Measurements from ENCODE around the gene RBBP5. TPM values are rescaled to one million over a fixed set of nuclear protein-coding genes. Genes with fewer than 3 reads are reported as not detected.

Gene RBBP5
- total RNA-seq, 6 experiments from 2014 or later, result 13.6 to 16.2 (median 15.8) TPM

DNA sequence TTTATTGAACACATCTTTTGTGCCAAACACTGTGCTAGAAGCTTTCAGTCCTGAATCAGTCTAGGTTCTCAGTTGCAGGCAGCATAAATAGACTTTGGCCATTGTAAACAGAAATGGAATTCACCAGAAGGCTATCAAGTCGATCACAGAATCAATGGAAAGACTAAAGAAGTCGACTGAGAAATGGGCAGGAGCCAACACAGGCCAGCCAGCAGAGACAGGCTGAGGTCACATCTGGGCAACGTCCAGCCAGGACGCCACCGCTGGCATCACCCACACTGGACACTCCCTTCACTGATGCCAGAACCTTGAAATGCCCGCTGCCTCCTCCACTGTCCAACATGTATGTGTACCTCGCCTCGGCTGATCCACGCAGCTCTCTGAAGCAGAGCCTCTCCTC is 84.2 kb downstream of the RBBP5 start:
- Mint-ChIP-seq H3K27ac (no peak overlapping the region), H3K27me3 (ENCODE audit: insufficient read depth) (peaks cover 62% of the 10 kb centered on the region), H3K36me3 (ENCODE audit: low read depth) (no peaks in the 10 kb centered on the region), H3K9me3 (no peaks in the 10 kb centered on the region), H3K4me1 (ENCODE audit: low read depth) (no peaks in the 10 kb centered on the region), H3K4me3 (no peak overlapping the region)
- no peak for DNase-seq
- TF ChIP-seq, protein P1, sequence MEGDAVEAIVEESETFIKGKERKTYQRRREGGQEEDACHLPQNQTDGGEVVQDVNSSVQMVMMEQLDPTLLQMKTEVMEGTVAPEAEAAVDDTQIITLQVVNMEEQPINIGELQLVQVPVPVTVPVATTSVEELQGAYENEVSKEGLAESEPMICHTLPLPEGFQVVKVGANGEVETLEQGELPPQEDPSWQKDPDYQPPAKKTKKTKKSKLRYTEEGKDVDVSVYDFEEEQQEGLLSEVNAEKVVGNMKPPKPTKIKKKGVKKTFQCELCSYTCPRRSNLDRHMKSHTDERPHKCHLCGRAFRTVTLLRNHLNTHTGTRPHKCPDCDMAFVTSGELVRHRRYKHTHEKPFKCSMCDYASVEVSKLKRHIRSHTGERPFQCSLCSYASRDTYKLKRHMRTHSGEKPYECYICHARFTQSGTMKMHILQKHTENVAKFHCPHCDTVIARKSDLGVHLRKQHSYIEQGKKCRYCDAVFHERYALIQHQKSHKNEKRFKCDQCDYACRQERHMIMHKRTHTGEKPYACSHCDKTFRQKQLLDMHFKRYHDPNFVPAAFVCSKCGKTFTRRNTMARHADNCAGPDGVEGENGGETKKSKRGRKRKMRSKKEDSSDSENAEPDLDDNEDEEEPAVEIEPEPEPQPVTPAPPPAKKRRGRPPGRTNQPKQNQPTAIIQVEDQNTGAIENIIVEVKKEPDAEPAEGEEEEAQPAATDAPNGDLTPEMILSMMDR (IDR thresholded peaks at IDR 0.05), result no peak

Other genes with a start within 250 kb of the RBBP5 start
- gene CNTN2, start 78.8 kb downstream of the RBBP5 start, total RNA-seq (2021; fragmentation: NEBNext Ultra II Directional; extraction: Animal tissue kit (Norgen Biotek cat#: 25700)), result not detected
- 1 to 10 TPM; 1.4 to 2.3 (median 1.7) TPM for gene TMEM81, start 37.5 kb downstream of the RBBP5 start, total RNA-seq (2021; fragmentation: NEBNext Ultra II Directional; extraction: Animal tissue kit (Norgen Biotek cat#: 25700))
- 10 to 100 TPM; 13.1 to 17.5 (median 13.9) TPM for gene DSTYK, start 89.7 kb upstream of the RBBP5 start, total RNA-seq (2021; fragmentation: NEBNext Ultra II Directional; extraction: Animal tissue kit (Norgen Biotek cat#: 25700))
- 1 to 10 TPM; 3.4 to 4.2 (median 3.9) TPM for gene TMCC2, start 106.0 kb upstream of the RBBP5 start, total RNA-seq (2021; fragmentation: NEBNext Ultra II Directional; extraction: Animal tissue kit (Norgen Biotek cat#: 25700))
- gene NUAK2, start 199.8 kb upstream of the RBBP5 start, total RNA-seq (2021; fragmentation: NEBNext Ultra II Directional; extraction: Animal tissue kit (Norgen Biotek cat#: 25700)), result 1 to 10 TPM; 6.3 to 8.2 (median 7.3) TPM
- gene KLHDC8A, start 234.9 kb upstream of the RBBP5 start, total RNA-seq (2021; fragmentation: NEBNext Ultra II Directional; extraction: Animal tissue kit (Norgen Biotek cat#: 25700)), result not detected

All from HFFc6 (cell line).